HG02943 (cell line): Measurements from ENCODE around the gene PTPRN.
"Not testable (repeated sequence)": the region's sequence is repeated elsewhere in the genome, so short reads cannot be mapped to it uniquely, and the experiment has no call there.

Source experiments
- ATAC-seq: cut with Tn5 transposase; IDR thresholded peaks from one replicate; pipeline ENCODE4 v1.9.1; 2021; ENCODE audit warnings: mild to moderate bottlenecking, low read depth, moderate library complexity; ENCODE audit not compliant: unreplicated experiment

PTPRN gene

DNA sequence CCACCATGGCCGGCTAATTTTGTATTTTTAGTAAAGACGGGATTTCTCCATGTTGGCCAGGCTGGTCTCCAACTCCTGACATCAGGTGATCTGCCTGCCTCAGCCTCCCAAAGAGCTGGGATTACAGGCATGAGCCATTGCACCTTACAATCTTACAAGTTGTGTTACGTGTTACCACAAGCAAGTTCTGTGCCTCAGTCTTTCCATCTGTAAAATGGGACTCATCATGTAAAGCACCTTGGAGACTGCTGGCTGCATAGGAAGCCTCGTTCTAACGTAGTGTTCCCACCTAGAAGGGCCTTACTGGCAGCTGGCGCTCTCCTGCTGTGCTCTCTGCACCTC, 20.0 kb downstream of the PTPRN start:
- no peak for ATAC-seq

DNA sequence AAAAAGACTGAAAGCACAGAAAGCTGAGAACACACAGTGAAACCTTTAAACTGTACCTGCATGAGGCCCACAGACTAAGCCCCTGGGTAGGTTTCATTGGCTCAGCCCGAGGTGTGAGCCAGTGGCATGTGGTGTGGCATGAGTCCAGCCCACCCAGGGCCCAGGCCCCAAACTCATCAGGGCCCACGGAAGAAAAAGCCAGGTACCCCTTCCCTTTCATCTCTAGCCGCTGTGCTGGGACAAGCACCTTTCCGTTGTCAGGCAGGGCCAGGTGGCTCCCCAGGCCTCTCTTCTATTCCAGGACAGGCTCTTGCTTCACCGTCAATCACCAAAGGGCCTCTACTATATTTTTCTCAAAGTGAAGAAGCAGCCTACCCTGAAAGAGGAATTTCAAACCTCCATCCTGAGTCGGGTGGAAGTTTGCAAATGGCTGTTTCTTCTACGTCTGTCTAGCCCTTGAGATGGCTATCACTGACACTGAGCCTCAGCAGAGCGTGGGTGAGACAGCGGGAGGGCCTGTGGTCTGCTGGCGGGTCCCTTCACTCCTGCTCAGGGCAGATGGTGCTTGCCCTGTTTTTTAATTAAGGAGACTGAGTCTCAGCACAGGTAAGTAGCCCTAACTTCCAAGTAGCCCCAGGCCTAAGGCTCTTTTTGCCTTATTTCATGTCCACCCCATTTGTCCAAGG, 21.5 kb downstream of the PTPRN start:
- ATAC-seq: no peak

DNA sequence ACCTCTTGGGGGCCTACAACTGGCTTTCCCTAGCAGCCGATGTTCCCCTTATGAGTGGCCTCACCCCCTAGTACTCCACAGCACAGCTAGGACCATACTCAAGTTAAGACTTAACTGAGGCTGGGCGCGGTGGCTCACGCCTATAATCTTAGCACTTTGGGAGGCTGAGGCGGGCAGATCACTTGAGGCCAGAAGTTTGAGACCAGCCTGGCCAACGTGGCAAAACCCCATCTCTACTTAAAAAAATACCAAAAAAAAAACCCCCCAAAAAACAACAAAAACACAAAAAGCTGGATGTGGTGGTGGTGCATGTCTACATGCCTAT, 22.1 kb downstream of the PTPRN start:
- not testable (repeated sequence) for ATAC-seq

DNA sequence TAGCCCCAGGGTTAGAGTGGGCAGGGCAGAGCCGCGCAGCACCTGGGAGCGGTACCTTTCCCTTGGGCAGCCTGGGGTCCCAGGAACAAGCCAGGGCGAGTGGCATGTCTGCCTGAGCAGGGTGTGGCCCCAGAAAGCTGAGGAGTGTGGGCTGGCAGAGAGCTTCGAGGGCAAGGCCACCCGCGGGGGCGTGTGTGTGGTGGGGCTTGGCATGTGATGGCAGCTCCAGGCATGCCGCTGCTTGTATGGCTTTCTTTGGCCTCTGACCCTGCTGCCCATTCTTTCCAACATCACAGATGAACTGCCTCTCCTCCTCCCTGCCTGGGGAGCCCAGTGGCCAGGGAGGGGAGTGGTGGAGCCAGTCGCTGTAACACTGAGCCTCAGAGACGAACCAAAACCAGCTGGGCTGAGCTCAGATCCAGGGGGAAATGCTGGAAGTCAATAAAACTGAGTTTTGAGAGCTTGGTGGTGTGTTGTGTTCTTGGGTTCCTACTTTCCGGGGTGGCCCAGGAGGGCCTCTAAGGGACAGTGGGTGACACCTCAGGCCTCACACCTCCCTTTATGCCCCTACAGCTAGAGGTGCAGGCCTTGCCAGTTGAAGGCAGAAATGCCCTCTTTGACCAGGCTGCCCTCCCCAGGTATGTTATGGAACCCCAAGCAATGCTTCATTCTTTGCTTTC, 22.6 kb downstream of the PTPRN start:
- no peak for ATAC-seq

DNA sequence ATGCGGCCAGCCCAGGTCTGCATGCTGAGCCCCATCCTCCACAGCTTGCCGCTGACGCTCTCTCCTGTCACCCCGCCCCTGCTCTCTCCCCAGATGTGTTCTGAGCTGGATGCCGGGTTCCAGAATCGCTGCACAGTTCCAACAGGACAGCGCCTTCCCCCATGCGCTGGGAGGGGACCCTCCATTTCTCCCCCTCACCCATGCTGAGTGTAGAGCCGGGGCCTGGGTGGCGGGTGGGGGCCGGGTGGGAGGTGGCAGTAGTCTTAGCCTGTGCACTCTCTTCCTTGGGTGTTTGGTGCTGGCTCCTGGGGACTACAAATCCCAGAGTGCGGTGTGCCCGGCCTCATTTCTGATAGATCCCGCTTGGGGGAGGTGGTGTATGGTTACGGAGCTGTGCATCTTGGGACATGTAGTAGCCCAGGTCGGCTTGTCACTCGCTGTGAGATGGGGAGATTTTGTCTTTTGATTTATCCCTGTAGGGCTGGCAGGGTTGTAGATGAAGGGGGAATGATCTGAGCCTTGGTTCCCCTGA, 23.2 kb downstream of the PTPRN start:
- no peak for ATAC-seq

DNA sequence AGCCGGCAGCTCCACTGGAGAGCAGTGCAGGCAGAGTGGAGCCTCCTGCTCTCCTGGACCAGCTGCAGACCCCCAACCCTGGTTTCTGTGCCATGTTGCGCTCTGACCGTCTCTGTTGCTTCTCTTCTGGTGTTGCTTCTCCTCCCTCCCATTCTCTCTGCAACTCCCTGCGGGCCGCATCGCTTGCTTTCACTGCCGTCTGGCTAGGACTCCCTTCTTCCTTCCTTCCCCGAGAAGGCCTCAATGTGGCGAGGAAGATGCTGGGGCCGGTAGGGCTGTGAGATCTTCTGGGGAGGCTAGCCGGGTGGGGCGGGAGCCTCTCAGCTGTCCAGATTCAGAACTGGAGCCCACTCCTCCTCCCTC, 23.8 kb downstream of the PTPRN start:
- no peak for ATAC-seq

DNA sequence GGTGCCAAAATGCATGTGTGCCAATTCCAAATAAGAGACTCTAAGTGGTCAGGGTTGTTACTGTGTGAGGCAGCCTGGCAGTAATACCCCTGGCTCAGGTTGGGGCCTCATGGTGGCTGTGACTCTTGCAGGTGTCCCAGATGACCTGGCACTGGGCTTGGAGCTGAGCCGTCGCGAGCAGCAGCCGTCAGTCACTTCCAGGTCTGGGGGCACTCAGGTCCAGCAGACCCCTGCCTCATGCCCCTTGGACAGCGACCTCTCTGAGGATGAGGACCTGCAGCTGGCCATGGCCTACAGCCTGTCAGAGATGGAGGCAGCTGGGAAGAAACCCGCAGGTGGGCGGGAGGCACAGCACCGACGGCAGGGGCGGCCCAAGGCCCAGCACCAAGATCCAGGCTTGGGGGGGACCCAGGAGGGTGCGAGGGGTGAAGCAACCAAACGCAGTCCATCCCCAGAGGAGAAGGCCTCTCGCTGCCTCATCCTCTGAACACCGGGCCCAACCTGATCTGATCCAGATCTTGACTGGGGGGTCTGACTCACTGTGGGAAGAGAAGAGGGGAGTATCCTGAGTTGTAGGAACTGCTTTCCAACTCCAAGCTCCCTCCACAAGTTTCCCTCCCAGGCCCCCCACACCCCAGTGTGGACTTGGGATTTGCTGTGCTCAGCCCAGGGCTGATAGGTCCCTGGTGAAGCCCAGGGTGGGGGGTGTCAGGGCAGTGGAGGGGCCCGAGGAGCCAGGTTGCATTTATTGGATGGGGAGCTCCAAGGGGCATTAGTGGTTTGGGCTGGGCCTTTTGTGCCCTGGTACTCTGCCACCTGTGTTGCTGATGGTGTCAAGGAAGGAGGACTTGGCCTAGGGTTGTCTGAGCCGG, 24.5 kb downstream of the PTPRN start:
- no peak for ATAC-seq

DNA sequence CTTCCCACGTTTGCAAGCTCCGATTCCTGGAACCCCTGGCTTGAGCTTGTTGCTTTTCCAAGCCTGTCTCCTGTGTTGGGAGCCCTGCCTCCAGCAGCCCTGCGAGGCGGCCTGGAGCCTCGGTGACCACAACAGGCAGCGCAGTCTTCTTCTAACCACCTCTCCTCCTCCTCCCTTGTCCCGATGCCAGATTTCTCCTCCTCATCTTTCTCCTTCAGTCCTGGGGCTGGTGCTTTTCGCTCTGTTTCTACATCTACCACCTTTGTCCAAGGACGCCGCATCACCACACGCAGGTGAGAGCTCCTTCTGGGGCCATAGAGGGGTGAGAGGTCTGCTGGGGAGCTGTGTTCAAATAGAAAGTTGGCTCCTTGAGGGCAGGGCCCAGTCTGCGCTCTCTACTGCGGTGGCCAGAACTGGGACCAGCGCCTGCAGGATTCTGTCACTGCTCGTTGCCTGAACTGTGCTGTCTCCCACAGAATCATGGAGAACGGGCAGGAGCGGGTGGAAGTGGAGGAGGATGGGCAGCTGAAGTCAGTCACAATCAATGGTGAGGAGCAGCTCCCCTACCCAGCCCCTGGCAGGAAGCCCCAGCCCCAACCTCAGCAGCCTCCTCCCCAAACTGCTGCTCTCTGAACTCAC, 26.1 kb downstream of the PTPRN start:
- ATAC-seq: no peak

DNA sequence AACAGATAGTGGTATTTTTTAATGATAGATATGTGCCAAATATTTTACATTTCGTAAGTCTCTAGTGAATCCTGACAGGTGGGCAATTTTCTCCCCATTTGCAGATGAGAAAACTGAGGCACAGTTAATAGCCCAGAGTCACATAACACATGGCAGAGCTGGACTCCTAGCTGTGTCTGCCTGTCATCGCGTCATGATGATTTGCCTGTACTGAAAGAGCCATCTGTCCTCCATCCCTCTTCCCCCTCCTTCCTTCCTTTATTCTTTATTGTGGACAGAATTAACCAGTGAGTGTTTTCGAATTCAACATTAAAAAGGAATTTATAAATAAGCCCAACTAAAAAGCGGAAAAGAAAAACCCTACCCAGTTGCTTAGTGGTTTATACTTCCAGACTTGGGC, 26.8 kb downstream of the PTPRN start:
- no peak for ATAC-seq

DNA sequence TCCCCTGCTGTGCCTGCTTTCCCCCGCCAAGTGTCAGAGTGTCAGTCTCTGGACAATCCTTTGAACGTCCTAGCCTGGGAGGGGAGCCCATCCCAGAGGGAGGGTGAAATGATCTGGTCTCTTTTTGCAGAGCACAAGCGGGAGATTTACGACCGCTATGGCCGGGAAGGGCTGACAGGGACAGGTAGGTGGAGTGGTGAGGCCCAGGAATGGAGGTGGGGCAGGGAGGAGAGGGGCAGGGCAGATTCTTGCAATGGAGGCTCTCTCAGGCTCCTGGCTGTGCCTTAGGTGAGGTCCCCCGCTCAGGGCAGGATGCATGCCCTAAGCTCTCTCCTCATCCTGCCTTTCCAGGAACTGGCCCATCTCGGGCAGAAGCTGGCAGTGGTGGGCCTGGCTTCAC, 27.6 kb downstream of the PTPRN start:
- ATAC-seq: no peak

DNA sequence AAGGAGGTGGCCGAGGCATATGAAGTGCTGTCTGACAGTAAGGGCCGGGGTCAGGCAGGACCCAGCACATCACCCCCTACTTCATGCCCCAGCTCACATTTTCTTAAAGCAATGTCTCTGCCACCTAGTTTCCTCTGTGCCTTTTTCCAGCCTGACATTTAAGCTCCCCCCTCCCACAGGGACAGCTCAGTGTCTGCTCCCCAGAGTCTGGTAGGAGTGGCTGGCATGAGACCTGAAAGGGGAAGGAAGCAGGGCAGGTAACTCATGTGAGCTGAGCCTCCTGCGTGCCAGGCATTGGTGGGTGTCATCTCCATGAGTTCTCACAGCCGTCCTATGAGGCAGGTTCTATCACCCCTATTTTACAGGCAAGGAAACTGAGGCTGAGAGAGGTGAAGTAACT, 28.6 kb downstream of the PTPRN start:
- ATAC-seq: no peak

DNA sequence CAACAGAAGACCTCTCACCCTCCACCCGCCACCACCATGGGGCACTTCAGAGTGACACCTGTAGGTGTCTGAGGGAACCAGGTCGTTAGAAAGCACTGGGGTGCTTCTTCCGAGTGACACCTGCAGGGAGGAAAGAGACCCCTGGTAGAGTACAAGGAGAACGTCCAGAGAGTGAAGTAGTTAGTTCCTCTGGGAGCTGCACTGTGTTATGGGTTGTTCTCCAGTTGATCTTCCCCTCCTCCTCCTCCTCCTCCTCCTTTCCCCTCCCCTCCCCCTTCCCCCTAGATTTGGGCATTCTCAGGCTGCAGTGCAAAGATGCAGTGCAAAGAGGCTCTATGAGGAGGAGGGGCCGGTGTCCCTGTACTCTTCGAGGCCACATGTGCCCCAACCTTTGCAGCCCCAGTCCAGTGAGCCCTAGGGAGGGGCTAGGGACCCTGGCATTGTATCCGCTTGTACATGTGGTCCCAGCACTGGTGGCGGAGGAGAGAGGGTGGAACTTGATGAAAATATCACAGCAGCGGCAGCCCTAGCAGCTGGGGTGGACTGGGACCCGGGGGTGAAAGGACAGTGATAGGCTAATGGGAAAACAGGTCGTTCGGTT, 29.2 kb downstream of the PTPRN start:
- no peak for ATAC-seq

DNA sequence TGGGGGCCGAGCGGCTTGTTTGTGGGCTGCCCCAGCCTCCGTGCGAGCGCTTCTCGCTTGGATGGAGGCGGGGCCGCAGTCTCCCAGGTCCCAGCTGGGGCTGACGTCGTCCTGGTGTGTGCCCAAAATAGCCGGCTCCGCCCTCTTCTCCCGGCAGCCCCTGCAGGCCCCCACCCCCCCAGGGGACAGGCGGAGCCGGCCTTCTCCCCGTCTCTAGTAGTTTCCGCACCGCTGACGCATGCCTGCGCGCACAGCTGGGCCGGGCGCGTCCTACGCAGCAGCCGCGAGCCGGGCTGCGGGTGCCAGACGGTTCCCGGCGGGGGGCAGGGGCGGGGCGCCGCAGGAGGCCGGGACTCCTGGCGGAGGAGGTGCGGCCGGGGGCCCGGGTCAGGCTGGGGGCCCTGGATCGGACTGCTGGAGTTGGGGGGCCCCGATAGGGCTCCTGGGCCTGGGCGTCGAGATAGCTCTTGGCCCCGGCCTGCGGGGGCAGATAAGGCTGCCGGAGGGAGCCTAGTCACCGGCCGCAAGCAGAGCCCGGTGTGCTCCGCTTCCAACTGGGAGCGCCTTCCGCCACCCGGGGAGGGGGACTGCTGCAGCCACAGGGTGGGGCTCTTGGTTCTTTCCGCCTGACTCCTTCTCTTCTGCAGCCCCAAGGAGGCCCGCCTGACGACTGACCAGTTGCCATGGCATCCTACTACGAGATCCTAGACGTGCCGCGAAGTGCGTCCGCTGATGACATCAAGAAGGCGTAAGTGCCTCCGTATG, 29.9 kb downstream of the PTPRN start, which contains the start of gene DNAJB2:
Gene DNAJB2, plus strand, starts transcription at position 216 of the 765 bp plus-strand sequence. Its CDS starts 468 bp downstream, at position 684.
- ATAC-seq: peak; percentile 82

DNA sequence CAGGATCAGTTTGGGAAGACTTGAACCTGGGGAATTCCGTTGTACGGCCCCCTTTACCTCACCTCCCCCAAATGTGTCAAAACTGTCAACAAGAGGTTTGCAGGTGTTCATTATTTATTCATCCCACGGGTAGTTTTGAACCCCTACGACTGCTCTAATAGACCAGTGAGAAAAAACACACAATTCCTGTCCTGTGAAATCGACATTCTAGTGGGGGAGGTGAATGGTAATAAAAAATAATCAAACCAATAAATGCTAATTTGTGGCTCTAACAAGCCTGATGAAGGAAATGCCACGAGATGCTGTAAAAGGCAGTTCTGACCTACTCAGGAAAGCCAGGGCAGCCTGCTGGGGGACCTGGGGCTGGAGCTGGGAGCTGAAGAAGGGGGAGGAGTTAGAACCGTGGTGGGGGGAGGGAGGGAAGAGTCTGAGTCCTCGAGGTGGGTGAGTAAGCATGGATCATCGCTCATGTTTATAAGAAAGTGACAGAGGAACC, 30.5 kb downstream of the PTPRN start:
- no peak for ATAC-seq

DNA sequence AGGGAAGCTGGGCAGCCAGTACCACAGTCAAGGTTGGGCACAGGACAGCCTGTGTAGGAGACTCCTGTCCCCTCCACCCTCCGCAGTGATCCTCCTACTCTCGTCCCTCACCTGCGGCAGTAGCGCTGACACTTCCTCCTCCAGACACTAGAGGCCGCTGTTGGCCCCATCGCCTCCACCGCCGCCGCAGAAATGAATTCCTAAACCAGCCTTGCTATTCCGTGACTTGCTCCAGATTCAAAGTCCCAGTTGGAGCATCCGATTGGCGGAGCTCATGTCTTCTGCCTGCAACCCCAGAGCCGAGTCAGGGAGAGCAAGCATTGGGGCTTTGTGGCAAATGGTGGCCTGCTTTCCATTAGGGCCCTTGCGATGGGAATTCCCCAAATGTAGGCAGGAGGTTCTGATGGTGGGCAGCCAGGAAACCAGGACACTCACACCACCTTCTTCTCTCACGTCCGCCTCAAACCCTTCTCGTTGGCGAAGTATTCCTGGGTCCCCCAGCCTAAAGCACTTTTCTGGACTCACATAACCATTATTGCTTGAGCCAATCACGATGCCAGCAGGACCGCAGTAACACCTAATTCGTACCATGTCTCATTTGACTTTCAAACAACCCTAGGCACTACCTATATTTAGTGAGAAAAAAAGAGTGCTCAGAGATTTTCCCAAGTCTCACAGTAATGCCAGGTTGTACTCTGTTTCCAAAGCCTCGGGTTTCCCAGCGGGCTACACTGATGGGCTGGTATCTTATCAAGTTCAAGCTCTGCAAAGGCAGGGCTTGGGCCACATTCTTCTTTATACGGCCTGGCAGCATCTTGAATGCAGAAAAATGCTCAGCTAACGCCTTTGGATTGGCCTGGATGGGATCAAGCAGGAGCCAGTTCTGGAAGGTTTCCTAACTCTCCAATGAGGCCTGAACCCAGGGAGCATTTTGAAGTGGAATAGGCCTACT, 31.2 kb downstream of the PTPRN start:
- ATAC-seq: no peak

DNA sequence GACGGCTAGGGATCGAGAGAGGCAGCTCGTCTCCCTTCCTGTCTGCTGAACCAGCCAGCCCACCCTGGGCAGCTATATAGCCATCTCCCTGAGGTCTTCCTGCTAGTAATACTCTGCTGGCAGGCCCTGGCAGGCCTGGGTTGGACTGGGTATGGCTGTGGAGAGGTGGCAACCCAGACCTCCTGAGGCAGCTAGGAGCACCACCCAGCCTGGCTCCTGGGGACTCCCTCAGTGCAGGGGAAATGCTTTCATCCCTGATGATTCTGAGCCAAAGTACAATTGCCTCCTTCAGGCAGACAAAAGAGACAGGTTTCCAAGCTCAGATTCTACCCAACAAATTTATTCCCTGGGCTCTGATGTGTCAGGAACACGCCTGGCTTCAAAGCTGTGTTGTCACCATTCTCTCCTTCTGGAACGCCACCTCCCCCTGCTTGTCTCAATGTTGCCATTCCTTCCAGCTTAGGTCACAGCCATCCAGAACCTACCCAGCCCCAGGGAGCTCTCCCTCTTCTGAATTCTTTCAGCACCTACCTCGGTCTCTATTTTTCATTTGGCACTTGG, 34.8 kb downstream of the PTPRN start:
- ATAC-seq: no peak

DNA sequence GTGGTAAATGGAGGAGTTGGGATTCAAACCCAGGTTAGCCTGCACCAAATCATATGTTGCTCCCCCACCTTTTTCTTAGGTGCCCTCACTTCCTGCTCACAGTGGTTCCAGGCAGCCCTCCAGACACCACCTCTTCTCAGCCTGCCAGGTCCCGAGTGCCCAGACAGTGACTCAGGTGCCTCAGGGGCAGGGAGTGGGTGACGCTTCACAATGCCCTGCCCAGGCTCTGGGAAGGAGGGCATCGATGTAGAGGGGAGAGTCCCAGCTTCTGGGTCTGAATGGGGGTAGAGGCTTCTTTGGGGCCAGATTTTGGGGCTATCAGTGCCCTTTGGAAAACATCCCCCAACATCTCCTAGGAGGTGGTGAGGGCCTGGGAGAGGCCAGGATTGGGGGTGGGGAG, 35.3 kb downstream of the PTPRN start:
- no peak for ATAC-seq

DNA sequence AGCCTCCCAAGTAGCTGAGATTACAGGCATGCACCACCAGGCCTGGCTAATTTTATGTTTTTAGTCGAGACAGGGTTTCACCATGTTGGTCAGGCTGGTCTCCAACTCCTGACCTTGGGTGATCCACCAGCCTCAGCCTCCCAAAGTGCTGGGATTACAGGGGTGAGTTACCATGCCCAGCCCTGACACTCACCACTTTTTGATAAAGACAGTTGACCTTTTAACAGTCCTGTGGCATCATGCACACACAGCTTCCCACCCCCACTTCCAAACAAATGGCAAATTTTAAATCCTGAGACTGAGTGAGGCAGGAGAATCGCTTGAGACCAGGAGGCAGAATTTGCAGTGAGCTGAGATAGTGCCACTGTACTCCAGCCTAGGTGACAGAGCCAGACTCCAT, 36.2 kb downstream of the PTPRN start:
- no peak for ATAC-seq
